ENCODE measurements around the gene RASD1.

The RASD1 gene

DNA sequence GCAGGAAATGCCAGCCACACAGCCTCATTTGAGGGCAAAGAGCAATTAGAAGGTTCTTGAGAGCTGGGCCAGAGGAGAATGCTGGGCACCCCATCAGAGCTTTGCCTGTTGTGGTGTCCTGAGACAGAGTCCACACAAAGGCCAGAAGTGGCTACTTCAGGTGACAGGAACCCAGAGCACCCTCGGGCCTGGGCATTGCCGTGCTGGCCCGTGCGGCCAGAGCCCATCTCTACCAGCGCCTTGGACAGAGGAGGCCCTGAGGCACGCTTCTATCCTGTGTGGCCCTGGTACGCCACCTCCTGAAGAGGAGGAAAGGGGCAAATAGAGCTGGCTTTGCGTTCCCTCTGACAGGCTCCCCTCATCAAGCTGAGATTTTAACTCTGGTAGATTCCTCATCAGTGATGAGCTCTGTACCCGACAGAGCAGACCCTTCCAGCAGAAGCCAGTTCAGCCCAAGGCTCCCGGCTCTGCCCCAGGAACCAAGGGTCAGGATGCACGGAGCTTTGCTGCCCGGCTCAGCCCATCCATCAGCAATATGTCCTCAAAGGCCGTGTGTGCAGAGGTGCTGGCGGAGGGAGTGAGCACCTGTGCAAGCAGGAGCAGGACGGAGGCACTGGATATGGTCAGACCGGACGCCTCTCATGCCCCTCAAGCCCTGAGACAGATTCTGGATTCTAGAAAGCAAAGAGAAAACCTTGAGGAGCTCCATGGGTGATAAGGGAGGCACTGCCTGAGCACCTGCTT lies 3.4 kb upstream of the RASD1 start:
- H3K9me3 ChIP-seq (ENCODE audit: control insufficient read depth, insufficient read depth, low read length), result no peaks in the 10 kb centered on the region
- H3F3A ChIP-seq (ENCODE audit: control insufficient read depth, insufficient read depth), result no peaks in the 10 kb centered on the region
- 0 out of 2 replicates have a peak, but pooled peaks cover 8% of the 10 kb centered on the region for H4K20me1 ChIP-seq (ENCODE audit: control insufficient read depth, insufficient read depth, low read depth, low read length)
- H3K36me3 ChIP-seq (ENCODE audit: control insufficient read depth, low read length), result no peaks in the 10 kb centered on the region
- H3K4me2 ChIP-seq (ENCODE audit: low read length), result no peak overlapping the region
- H3K4me1 ChIP-seq (ENCODE audit: control insufficient read depth, low read length), result peaks cover 19% of the 10 kb centered on the region
- TF ChIP-seq EZH2phosphoT487 (IDR thresholded peaks at IDR 0.05; ENCODE audit: borderline replicate concordance, low read length), result no peak
- TF ChIP-seq, protein P1, sequence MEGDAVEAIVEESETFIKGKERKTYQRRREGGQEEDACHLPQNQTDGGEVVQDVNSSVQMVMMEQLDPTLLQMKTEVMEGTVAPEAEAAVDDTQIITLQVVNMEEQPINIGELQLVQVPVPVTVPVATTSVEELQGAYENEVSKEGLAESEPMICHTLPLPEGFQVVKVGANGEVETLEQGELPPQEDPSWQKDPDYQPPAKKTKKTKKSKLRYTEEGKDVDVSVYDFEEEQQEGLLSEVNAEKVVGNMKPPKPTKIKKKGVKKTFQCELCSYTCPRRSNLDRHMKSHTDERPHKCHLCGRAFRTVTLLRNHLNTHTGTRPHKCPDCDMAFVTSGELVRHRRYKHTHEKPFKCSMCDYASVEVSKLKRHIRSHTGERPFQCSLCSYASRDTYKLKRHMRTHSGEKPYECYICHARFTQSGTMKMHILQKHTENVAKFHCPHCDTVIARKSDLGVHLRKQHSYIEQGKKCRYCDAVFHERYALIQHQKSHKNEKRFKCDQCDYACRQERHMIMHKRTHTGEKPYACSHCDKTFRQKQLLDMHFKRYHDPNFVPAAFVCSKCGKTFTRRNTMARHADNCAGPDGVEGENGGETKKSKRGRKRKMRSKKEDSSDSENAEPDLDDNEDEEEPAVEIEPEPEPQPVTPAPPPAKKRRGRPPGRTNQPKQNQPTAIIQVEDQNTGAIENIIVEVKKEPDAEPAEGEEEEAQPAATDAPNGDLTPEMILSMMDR (IDR thresholded peaks at IDR 0.05; ENCODE audit: low read depth, low read length, poor library complexity, severe bottlenecking), result no peak
- H3K9me2 ChIP-seq (replicated peaks; ENCODE audit: control insufficient read depth, low read length), result no peaks in the 10 kb centered on the region
- H3K79me2 ChIP-seq (ENCODE audit: control insufficient read depth, low read length), result no peaks in the 10 kb centered on the region
- H3K27ac ChIP-seq (ENCODE audit: low read depth, low read length), result no peak overlapping the region
- no peak overlapping the region for H3K4me3 ChIP-seq (ENCODE audit: low read length)
- peaks cover 24% of the 10 kb centered on the region for H3K27me3 ChIP-seq (ENCODE audit: control insufficient read depth, low read length)

DNA sequence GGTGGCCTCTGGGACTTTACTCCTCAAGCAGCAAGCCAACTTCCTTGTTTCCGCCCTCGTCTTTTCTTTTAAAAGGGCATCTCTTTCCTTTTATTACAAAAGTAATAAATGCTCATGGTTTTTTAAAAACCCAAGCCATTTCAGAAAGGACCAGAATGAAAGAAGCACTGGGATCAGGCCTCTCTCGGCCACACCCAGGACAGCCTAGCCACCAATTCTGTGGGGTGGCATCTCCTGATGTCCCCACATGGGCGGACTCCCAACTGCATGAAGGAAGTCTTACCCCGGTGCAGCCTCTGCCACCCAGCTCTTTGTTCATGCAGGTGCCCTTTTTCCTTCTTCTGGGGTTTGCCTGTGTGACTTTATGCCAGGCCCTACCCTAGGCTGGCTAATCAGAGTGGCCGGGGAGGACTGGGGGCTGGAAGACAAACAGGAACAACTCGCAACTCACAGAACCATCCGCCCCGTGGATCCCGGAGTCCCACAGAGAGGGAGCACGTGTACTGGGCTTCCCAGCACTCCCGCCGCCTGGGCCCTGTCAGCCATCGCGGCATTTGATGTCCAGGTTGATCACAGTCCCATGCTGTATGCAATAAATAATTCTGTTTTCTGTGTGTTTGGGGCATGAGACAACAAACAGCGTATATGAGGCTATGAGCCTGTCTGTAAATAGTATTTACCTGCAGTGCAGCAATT lies 2.6 kb upstream of the RASD1 start:
- Histone ChIP-seq H3K36me3 (ENCODE audit: control insufficient read depth, low read length) (no peaks in the 10 kb centered on the region), H3K27me3 (ENCODE audit: control insufficient read depth, low read length) (peaks cover 24% of the 10 kb centered on the region), H4K20me1 (ENCODE audit: control insufficient read depth, insufficient read depth, low read depth, low read length) (0 out of 2 replicates have a peak, but pooled peaks cover 8% of the 10 kb centered on the region), H3F3A (ENCODE audit: control insufficient read depth, insufficient read depth) (no peaks in the 10 kb centered on the region), H3K4me3 (ENCODE audit: low read length) (no peak overlapping the region), H3K9me2 (replicated peaks; ENCODE audit: control insufficient read depth, low read length) (no peaks in the 10 kb centered on the region), H3K79me2 (ENCODE audit: control insufficient read depth, low read length) (no peaks in the 10 kb centered on the region), H3K9me3 (ENCODE audit: control insufficient read depth, insufficient read depth, low read length) (no peaks in the 10 kb centered on the region), H3K27ac (ENCODE audit: low read depth, low read length) (no peak overlapping the region), H3K4me2 (ENCODE audit: low read length) (no peak overlapping the region), H3K4me1 (ENCODE audit: control insufficient read depth, low read length) (peaks cover 19% of the 10 kb centered on the region)
- TF ChIP-seq, protein P1 (IDR thresholded peaks at IDR 0.05; ENCODE audit: low read depth, low read length, poor library complexity, severe bottlenecking), result no peak
- no peak for TF ChIP-seq EZH2phosphoT487 (IDR thresholded peaks at IDR 0.05; ENCODE audit: borderline replicate concordance, low read length)

DNA sequence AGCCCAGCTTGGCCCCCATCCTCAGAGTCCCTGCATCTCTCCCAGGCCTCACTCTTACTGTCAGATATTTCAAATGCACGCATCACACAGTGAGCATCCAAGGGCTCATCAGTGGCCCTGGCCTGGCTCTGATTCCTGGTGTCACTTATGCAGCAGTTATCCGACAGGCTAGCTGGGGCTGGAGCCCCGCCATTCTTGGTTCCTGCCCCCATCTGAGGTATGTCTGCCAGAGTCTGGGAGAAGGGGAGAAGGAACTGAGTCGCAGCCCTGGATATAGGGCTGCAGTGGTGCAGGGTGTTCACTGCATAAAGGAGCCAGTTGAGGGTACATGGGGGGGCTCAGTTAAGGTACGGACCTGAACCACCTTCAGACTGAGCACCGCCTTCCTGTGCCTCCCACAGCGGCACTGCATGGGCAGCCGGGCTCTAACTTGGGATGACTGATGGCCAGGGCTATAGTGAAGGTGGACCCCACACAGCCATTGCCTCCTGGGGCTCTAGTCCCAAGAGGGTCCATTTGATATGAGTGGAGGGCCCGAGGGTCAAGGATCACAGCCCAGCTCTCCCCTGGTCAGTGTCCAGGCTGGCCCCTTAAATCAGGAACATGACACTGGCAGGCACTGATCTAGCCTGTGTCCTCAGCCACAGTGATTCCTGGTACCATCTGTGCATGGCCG lies 1.8 kb upstream of the RASD1 start:
- no peak overlapping the region for H3K4me3 ChIP-seq (ENCODE audit: low read length)
- H3K27ac ChIP-seq (ENCODE audit: low read depth, low read length), result no peak overlapping the region
- no peaks in the 10 kb centered on the region for H3K36me3 ChIP-seq (ENCODE audit: control insufficient read depth, low read length)
- H3K79me2 ChIP-seq (ENCODE audit: control insufficient read depth, low read length), result no peaks in the 10 kb centered on the region
- TF ChIP-seq EZH2phosphoT487 (IDR thresholded peaks at IDR 0.05; ENCODE audit: borderline replicate concordance, low read length), result no peak
- TF ChIP-seq, protein P1 (IDR thresholded peaks at IDR 0.05; ENCODE audit: low read depth, low read length, poor library complexity, severe bottlenecking), result no peak
- H4K20me1 ChIP-seq (ENCODE audit: control insufficient read depth, insufficient read depth, low read depth, low read length), result 0 out of 2 replicates have a peak, but pooled peaks cover 8% of the 10 kb centered on the region
- no peaks in the 10 kb centered on the region for H3K9me3 ChIP-seq (ENCODE audit: control insufficient read depth, insufficient read depth, low read length)
- H3K9me2 ChIP-seq (replicated peaks; ENCODE audit: control insufficient read depth, low read length), result no peaks in the 10 kb centered on the region
- H3K4me1 ChIP-seq (ENCODE audit: control insufficient read depth, low read length), result peaks cover 19% of the 10 kb centered on the region
- H3K4me2 ChIP-seq (ENCODE audit: low read length), result no peak overlapping the region
- H3K27me3 ChIP-seq (ENCODE audit: control insufficient read depth, low read length), result peaks cover 24% of the 10 kb centered on the region
- H3F3A ChIP-seq (ENCODE audit: control insufficient read depth, insufficient read depth), result no peaks in the 10 kb centered on the region
